SJCRH30 (cell line): ENCODE data around the gene PPFIA4. TPM values are rescaled to one million over a fixed set of nuclear protein-coding genes. Genes with fewer than 3 reads are reported as not detected.
"Not testable (repeated sequence)": the region's sequence is repeated elsewhere in the genome, so short reads cannot be mapped to it uniquely, and the experiment has no call there.

ENCODE experiments used
- DNase-seq, 2 experiments: peaks; one replicate each; pipeline ENCODE4 v3.0.0-alpha.2; 2015 to 2020
- H3K27ac ChIP-seq: fragments of 250-450 bp; sonication (Bioruptor Pico); 2 replicates; pipeline ENCODE4 v1.5.1; 2020; ENCODE audit warnings: mild to moderate bottlenecking, moderate library complexity
- H3K27me3 ChIP-seq: fragments of 250-450 bp; sonication (Bioruptor Pico); 2 replicates; pipeline ENCODE4 v1.5.1; 2020; ENCODE audit warnings: mild to moderate bottlenecking, moderate library complexity
- H3K36me3 ChIP-seq: fragments of 250-450 bp; sonication (Bioruptor Pico); 2 replicates; pipeline ENCODE4 v1.5.1; 2020; ENCODE audit warnings: mild to moderate bottlenecking, moderate library complexity
- H3K4me1 ChIP-seq: fragments of 250-450 bp; sonication (Bioruptor Pico); 2 replicates; pipeline ENCODE4 v1.5.1; 2020; ENCODE audit warnings: mild to moderate bottlenecking, moderate library complexity
- H3K4me3 ChIP-seq: fragments of 250-450 bp; sonication (Bioruptor Pico); 2 replicates; pipeline ENCODE4 v1.5.1; 2020; ENCODE audit warnings: mild to moderate bottlenecking, moderate library complexity
- H3K9me3 ChIP-seq: fragments of 250-450 bp; sonication (Bioruptor Pico); replicated peaks from 2 replicates; pipeline ENCODE4 v1.5.1; 2020; ENCODE audit warnings: mild to moderate bottlenecking, moderate library complexity
- total RNA-seq: library from RNA; depleted of rRNA; stranded (reverse); fragments of >200 nt; shearing (Covaris generic); gene quantifications from 2 replicates; pipeline ENCODE4 v1.2.3, GENCODE V29; 2014; rRNA removed

The PPFIA4 gene
- 13.9 and 21.5 TPM in 2 replicates for total RNA-seq

- Histone ChIP-seq H3K27ac (peak within 1 kb of the TSS; percentile 47), H3K27me3 (no peaks in the 10 kb centered on the region), H3K36me3 (peaks cover 34% of the 10 kb centered on the region), H3K4me3 (peak within 1 kb of the TSS; percentile 71), H3K4me1 (peaks cover 11% of the 10 kb centered on the region), H3K9me3 (no peaks in the 10 kb centered on the region)
- DNase-seq: peak; percentile 81 to 87
These were observed at the start of gene PPFIA4 for GRCh38 chr1:203026031-203026665. PPFIA4 (plus strand) TSS chr1:203026491; CDS start chr1:203039009, 12,518 bp downstream.

DNA sequence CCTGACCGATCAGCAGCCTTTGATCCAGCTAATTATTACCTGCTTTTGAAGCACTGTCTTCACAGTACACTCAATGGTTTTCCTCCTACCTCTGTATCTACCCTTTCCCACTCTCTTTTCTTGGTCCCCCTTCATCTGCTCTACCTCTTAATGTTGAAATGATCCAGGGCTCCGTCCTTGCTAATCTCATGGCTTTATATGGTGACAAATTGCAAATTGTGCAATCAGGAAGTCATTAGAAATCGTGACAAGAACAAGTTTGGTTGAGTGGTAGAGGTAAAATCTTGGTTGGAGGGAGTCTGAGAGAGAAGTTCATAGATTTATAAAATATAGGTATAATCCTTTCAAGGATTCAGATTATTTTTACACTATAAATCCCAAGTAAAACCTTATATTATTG is 49.7 kb upstream of the PPFIA4 start:
- H3K4me3 ChIP-seq: no peak overlapping the region
- no peak for DNase-seq
- H3K27me3 ChIP-seq: peaks cover 28% of the 10 kb centered on the region
- H3K9me3 ChIP-seq: no peaks in the 10 kb centered on the region
- H3K27ac ChIP-seq: no peak overlapping the region
- H3K4me1 ChIP-seq: no peaks in the 10 kb centered on the region
- no peaks in the 10 kb centered on the region for H3K36me3 ChIP-seq

- Histone ChIP-seq H3K9me3 (no peaks in the 10 kb centered on the region), H3K36me3 (no peaks in the 10 kb centered on the region), H3K4me1 (no peaks in the 10 kb centered on the region), H3K27ac (no peak overlapping the region), H3K27me3 (peaks cover 24% of the 10 kb centered on the region), H3K4me3 (no peak overlapping the region)
- no peak for DNase-seq
These were observed 46.8 kb upstream of the PPFIA4 start for GRCh38 chr1:202979459-202979858.

- no peak for DNase-seq
- no peak overlapping the region for H3K27ac ChIP-seq
- H3K4me1 ChIP-seq: no peaks in the 10 kb centered on the region
- no peaks in the 10 kb centered on the region for H3K9me3 ChIP-seq
- peaks cover 24% of the 10 kb centered on the region for H3K27me3 ChIP-seq
- H3K4me3 ChIP-seq: no peak overlapping the region
- no peaks in the 10 kb centered on the region for H3K36me3 ChIP-seq
These were observed 44.4 kb upstream of the PPFIA4 start for GRCh38 chr1:202981939-202982338.

- Histone ChIP-seq H3K4me3 (no peak overlapping the region), H3K36me3 (no peaks in the 10 kb centered on the region), H3K4me1 (no peaks in the 10 kb centered on the region), H3K27ac (no peak overlapping the region), H3K9me3 (no peaks in the 10 kb centered on the region), H3K27me3 (peaks cover 24% of the 10 kb centered on the region)
- peak; percentile 52 to 64 for DNase-seq
These were observed 43.4 kb upstream of the PPFIA4 start for GRCh38 chr1:202982715-202983430.

GRCh38 chr1:202986120-202986519 is 40.2 kb upstream of the PPFIA4 start:
- not testable (repeated sequence) for H3K9me3 ChIP-seq, H3K27me3 ChIP-seq, H3K27ac ChIP-seq, H3K4me3 ChIP-seq, DNase-seq, H3K36me3 ChIP-seq, H3K4me1 ChIP-seq

DNA sequence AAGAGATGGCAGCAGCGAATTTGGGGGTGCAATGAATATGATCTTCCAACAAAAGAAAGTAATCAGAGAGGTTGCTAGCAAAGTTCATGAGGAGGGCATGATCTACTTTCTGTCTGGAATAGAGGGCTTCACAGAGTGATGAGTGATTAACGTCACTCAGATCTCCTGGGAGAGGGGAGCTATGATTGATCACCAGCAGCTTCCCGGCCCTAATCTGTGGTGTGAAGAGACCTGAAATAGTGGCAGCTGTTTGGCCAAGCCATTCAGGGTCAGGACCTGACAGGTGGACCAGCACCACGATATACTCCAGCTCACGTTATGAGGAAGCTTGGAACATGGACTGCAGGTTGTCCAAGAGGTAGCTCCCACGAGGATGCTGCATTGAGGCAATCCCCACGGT is 39.0 kb upstream of the PPFIA4 start:
- Histone ChIP-seq H3K4me3 (no peak overlapping the region), H3K27ac (no peak overlapping the region), H3K36me3 (no peaks in the 10 kb centered on the region), H3K27me3 (peaks cover 3% of the 10 kb centered on the region; the same call in 1 of the 2 replicates), H3K9me3 (no peaks in the 10 kb centered on the region), H3K4me1 (no peaks in the 10 kb centered on the region)
- no peak for DNase-seq

DNA sequence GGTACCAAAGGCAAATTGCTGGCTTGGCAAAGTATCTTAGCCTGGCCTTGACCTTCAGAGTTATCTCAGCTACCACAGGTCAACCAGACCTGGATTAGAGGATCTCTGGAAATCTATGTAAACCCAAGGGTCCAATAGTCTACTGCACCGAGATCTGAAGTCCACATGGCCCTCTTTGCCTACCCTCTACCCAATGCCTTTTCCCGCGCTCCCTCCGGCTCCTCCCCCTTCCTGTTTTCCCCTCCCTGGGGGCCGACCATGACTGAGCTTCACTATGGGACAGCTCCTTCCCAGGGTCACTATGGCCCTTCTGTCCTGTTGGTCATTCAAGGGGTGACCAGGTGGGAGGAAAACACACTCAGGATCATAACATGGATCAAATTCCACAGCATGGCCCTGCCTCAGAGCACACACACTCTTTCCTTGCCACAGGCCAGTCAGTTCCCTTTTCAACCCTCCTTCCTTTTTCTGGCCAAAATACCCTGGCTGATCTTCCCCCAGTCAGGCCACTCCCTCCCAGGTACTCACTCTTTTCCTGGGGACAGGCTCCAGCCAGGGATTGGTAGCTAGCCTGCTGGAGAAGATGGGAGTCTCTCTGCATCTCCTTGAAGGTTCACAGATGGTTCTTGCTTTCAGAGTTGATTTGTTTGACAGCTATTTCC is 38.2 kb upstream of the PPFIA4 start:
- DNase-seq: no peak
- no peaks in the 10 kb centered on the region for H3K36me3 ChIP-seq
- no peak overlapping the region for H3K4me3 ChIP-seq
- H3K4me1 ChIP-seq: no peaks in the 10 kb centered on the region
- peaks cover 3% of the 10 kb centered on the region; the same call in 1 of the 2 replicates for H3K27me3 ChIP-seq
- H3K9me3 ChIP-seq: no peaks in the 10 kb centered on the region
- no peak overlapping the region for H3K27ac ChIP-seq

DNA sequence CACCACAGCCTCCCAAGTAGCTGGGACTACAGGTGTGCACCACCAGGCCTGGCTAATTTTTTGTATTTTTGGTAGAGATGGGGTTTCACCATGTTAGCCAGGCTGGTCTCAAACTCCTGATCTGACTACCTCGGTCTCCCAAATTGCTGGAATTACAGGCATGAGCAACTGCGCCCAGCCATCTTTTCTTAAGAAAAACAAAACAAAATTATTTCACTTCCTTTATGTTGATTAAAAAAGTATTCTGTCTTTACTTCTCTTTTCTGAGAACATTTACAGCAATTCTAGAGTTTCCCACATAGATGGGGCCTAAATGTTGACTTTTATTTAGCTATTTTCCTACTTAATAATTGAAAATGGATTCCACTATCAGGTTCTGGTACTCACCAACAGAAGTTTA is 36.4 kb upstream of the PPFIA4 start:
- no peaks in the 10 kb centered on the region for H3K9me3 ChIP-seq
- H3K4me3 ChIP-seq: no peak overlapping the region
- peaks cover 3% of the 10 kb centered on the region; the same call in 1 of the 2 replicates for H3K27me3 ChIP-seq
- no peaks in the 10 kb centered on the region for H3K4me1 ChIP-seq
- H3K27ac ChIP-seq: no peak overlapping the region
- H3K36me3 ChIP-seq: no peaks in the 10 kb centered on the region
- no peak for DNase-seq

GRCh38 chr1:202991112-202991511 is 35.2 kb upstream of the PPFIA4 start:
- no peak for DNase-seq
- Histone ChIP-seq H3K4me1 (no peaks in the 10 kb centered on the region), H3K4me3 (no peak overlapping the region), H3K9me3 (no peaks in the 10 kb centered on the region), H3K27me3 (0 out of 2 replicates have a peak, but pooled peaks cover 3% of the 10 kb centered on the region), H3K36me3 (no peaks in the 10 kb centered on the region), H3K27ac (no peak overlapping the region)

GRCh38 chr1:202994756-202995155 is 31.5 kb upstream of the PPFIA4 start:
- H3K4me1 ChIP-seq: no peaks in the 10 kb centered on the region
- DNase-seq: no peak
- no peaks in the 10 kb centered on the region for H3K36me3 ChIP-seq
- H3K9me3 ChIP-seq: no peaks in the 10 kb centered on the region
- no peak overlapping the region for H3K4me3 ChIP-seq
- H3K27me3 ChIP-seq: no peaks in the 10 kb centered on the region
- H3K27ac ChIP-seq: no peak overlapping the region

- H3K4me1 ChIP-seq: no peaks in the 10 kb centered on the region
- H3K27ac ChIP-seq: no peak overlapping the region
- no peak overlapping the region for H3K4me3 ChIP-seq
- no peaks in the 10 kb centered on the region for H3K9me3 ChIP-seq
- no peaks in the 10 kb centered on the region for H3K36me3 ChIP-seq
- no peaks in the 10 kb centered on the region for H3K27me3 ChIP-seq
- DNase-seq: peak; percentile 50 to 82
These were observed 27.2 kb upstream of the PPFIA4 start for GRCh38 chr1:202998836-202999750.

DNA sequence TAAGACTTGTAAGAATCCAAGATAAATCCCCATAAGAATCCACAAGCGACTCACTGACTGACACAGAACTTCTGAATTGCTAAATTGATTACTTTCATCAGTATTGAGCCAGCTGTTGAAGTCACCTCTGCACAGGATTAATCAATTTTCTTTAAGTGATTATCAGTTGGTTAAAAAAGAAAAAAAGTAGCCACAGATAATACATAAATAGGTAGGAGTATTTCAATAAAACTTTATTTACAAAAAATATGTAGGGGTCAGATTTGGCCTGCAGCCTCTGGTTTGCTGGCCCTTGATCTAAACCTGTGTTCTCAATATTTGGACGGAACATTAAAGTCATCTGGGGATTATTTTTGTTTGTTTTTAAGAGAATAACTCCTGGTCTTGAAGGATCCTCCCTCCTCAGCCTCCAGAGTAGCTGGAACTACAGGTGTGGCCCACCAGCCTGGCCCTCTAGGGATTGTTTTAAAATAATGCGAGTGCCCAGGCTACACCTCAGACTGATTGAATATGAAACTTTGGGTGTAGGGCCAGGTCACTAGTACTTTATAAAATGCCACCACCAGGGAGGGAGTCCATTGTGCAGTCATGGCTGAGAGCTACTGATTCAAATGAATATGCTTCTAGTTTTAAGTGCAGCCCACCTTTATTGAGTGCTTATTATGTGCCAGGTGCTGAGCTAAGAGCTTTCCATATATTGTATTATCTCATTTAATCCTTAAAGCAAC is 25.9 kb upstream of the PPFIA4 start:
- Histone ChIP-seq H3K27me3 (no peaks in the 10 kb centered on the region), H3K36me3 (no peaks in the 10 kb centered on the region), H3K4me3 (no peak overlapping the region), H3K9me3 (no peaks in the 10 kb centered on the region), H3K27ac (no peak overlapping the region), H3K4me1 (no peaks in the 10 kb centered on the region)
- no peak for DNase-seq

GRCh38 chr1:203001986-203002385 is 24.3 kb upstream of the PPFIA4 start:
- no peak overlapping the region for H3K4me3 ChIP-seq
- DNase-seq: no peak
- no peaks in the 10 kb centered on the region for H3K4me1 ChIP-seq
- H3K27me3 ChIP-seq: no peaks in the 10 kb centered on the region
- no peaks in the 10 kb centered on the region for H3K9me3 ChIP-seq
- H3K27ac ChIP-seq: no peak overlapping the region
- H3K36me3 ChIP-seq: no peaks in the 10 kb centered on the region
